LHCN-M2 (cell line): ENCODE data around the gene MFSD11. TPM values are rescaled to one million over a fixed set of nuclear protein-coding genes. Genes with fewer than 3 reads are reported as not detected.
"Not testable (repeated sequence)": the region's sequence is repeated elsewhere in the genome, so short reads cannot be mapped to it uniquely, and the experiment has no call there.

Experiments
- DNase-seq: peaks from one replicate; pipeline ENCODE4 v3.0.0-alpha.2; 2012; ENCODE audit warnings: low read depth
- total RNA-seq: library from RNA; depleted of rRNA; stranded (reverse); fragments of >200 nt; gene quantifications from 2 replicates; pipeline ENCODE4 v1.2.3, GENCODE V29; 2014

Gene MFSD11
- total RNA-seq, 1 experiment from 2014 or later: 31.0 TPM

GRCh38 chr17:76726231-76726775 lies 11.6 kb upstream of the MFSD11 start, which contains the start of gene JMJD6:
JMJD6 (minus strand) TSS chr17:76726606; CDS start chr17:76726475, 131 bp downstream.
- DNase-seq: peak; percentile 96

- peak; percentile 66 for DNase-seq
Measured at GRCh38 chr17:76726776-76727718, 10.9 kb upstream of the MFSD11 start, which contains the start of gene METTL23. METTL23 (plus strand) TSS chr17:76726839; CDS start chr17:76729711, 2,872 bp downstream.

GRCh38 chr17:76727745-76728456 lies 10.0 kb upstream of the MFSD11 start:
- DNase-seq: no peak

- DNase-seq: not testable (repeated sequence)
Measured at GRCh38 chr17:76731800-76732733, 5.9 kb upstream of the MFSD11 start.

GRCh38 chr17:76732734-76733617 lies 4.9 kb upstream of the MFSD11 start:
- no peak for DNase-seq

- DNase-seq: no peak
Measured at GRCh38 chr17:76733618-76733957, 4.3 kb upstream of the MFSD11 start.

GRCh38 chr17:76734080-76734840 lies 3.7 kb upstream of the MFSD11 start:
- peak; percentile 41 for DNase-seq

- DNase-seq: peak; percentile 37
Measured at GRCh38 chr17:76735006-76735405, 2.9 kb upstream of the MFSD11 start.

GRCh38 chr17:76735586-76736348 lies 2.2 kb upstream of the MFSD11 start:
- no peak for DNase-seq

GRCh38 chr17:76736349-76737081 lies 1.4 kb upstream of the MFSD11 start:
- peak; percentile 39 for DNase-seq

- DNase-seq: peak; percentile 99
Measured at GRCh38 chr17:76737082-76737675, 740 bp upstream of the MFSD11 start, which contains the start of gene SRSF2. SRSF2 (minus strand) TSS chr17:76737331; CDS start chr17:76737160, 171 bp downstream.

GRCh38 chr17:76738468-76738850 lies 540 bp downstream of the MFSD11 start:
- DNase-seq: no peak

GRCh38 chr17:76739568-76740115 lies 1.7 kb downstream of the MFSD11 start:
- DNase-seq: not testable (repeated sequence)

GRCh38 chr17:76740329-76741118 lies 2.6 kb downstream of the MFSD11 start:
- DNase-seq: no peak

- DNase-seq: no peak
Measured at GRCh38 chr17:76742958-76743357, 5.0 kb downstream of the MFSD11 start.

- DNase-seq: no peak
Measured at GRCh38 chr17:76744747-76745146, 6.8 kb downstream of the MFSD11 start.
